ENCODE data around the gene ELF4. TPM values are rescaled to one million over a fixed set of nuclear protein-coding genes. Genes with fewer than 3 reads are reported as not detected.

The ELF4 gene
- total RNA-seq, 1 experiment from 2014 or later, result 0.81 TPM

DNA sequence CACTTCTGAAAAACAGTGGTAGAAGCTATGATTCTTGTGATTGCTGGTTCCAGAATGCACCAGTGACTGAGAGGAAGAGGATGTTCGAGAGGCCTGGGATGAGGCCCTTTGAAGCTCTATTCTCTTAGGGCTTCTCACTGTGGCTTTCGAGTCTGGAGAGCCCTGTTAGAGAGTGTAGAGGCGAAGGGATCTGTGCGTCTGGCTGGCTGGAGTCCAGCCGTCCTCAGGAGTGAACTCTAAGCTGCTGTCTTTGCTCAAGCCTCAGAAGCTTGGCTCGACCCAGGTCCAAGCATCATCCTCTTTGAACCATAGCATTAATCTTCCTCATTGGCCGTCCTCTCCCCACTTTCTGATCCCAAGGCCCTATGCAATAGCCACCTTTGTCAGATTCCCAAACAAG is 51.6 kb downstream of the ELF4 start:
- no peak overlapping the region for H2BK20ac ChIP-seq (ENCODE audit: low read depth, low read length, poor library complexity, severe bottlenecking)
- no peaks in the 10 kb centered on the region; the same call in 1 of the 2 replicates for H3K4me1 ChIP-seq (ENCODE audit: insufficient read depth, low read length)
- peaks cover 46% of the 10 kb centered on the region for H3K27me3 Mint-ChIP-seq (ENCODE audit: low read depth)
- peaks cover 16% of the 10 kb centered on the region; the same call in 1 of the 2 replicates for H3K27me3 ChIP-seq (ENCODE audit: insufficient read depth, low read length)
- no peak overlapping the region for H3K27ac Mint-ChIP-seq
- H3K9me3 Mint-ChIP-seq, result peaks cover 0 to 68% of the 10 kb centered on the region in 2 experiments; a peak in 3 of 5 replicates
- no peak overlapping the region for H3K27ac ChIP-seq (ENCODE audit: insufficient read length, low read depth, low read length)
- no peak overlapping the region for H3K4ac ChIP-seq (ENCODE audit: low read depth, low read length)
- no peaks in the 10 kb centered on the region for H3K79me2 ChIP-seq (ENCODE audit: insufficient read depth, low read length)
- no peak overlapping the region for H2BK120ac ChIP-seq (ENCODE audit: low read depth, low read length, poor library complexity, severe bottlenecking)
- TF ChIP-seq, protein P1, sequence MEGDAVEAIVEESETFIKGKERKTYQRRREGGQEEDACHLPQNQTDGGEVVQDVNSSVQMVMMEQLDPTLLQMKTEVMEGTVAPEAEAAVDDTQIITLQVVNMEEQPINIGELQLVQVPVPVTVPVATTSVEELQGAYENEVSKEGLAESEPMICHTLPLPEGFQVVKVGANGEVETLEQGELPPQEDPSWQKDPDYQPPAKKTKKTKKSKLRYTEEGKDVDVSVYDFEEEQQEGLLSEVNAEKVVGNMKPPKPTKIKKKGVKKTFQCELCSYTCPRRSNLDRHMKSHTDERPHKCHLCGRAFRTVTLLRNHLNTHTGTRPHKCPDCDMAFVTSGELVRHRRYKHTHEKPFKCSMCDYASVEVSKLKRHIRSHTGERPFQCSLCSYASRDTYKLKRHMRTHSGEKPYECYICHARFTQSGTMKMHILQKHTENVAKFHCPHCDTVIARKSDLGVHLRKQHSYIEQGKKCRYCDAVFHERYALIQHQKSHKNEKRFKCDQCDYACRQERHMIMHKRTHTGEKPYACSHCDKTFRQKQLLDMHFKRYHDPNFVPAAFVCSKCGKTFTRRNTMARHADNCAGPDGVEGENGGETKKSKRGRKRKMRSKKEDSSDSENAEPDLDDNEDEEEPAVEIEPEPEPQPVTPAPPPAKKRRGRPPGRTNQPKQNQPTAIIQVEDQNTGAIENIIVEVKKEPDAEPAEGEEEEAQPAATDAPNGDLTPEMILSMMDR (conservative IDR thresholded peaks at IDR 0.05), result no peak
- H2BK5ac ChIP-seq (ENCODE audit: insufficient read length, low read length), result no peak overlapping the region
- H3K23me2 ChIP-seq (ENCODE audit: insufficient read length, low read depth, low read length, poor library complexity, severe bottlenecking), result no peaks in the 10 kb centered on the region
- no peak overlapping the region for H2AK5ac ChIP-seq (ENCODE audit: insufficient read length, low read length)
- H3K4me1 Mint-ChIP-seq, result peaks cover 2 to 25% of the 10 kb centered on the region in 2 experiments; a peak in 3 of 4 replicates
- no peak for DNase-seq
- no peak overlapping the region for H3K18ac ChIP-seq (ENCODE audit: insufficient read length, low read depth, low read length)
- H3K4me2 ChIP-seq (ENCODE audit: insufficient read depth, insufficient read length, low read length), result no peak overlapping the region
- peaks cover 2 to 24% (median 6%) of the 10 kb centered on the region in 3 experiments; a peak in 5 of 7 replicates for H3K36me3 Mint-ChIP-seq (ENCODE audit: insufficient read depth in 1 of 3, low read depth in 3 of 3)
- H4K91ac ChIP-seq (ENCODE audit: insufficient read length, low read depth, low read length), result no peak overlapping the region
- no peak overlapping the region for H4K5ac ChIP-seq (ENCODE audit: insufficient read length, low read depth, low read length)
- no peak overlapping the region for H2BK15ac ChIP-seq (ENCODE audit: low read depth, low read length)
- H2AFZ ChIP-seq (ENCODE audit: low read length), result no peak overlapping the region
- no peak overlapping the region for H3K9ac ChIP-seq (ENCODE audit: extremely low read depth, insufficient read length, low read length)
- H3K23ac ChIP-seq (ENCODE audit: insufficient read length, low read depth, low read length), result no peak overlapping the region
- H3T11ph ChIP-seq (ENCODE audit: low read length), result no peak overlapping the region
- H4K20me1 ChIP-seq (ENCODE audit: control insufficient read depth, insufficient read depth, insufficient read length), result no peaks in the 10 kb centered on the region
- no peak overlapping the region for H4K8ac ChIP-seq (replicated peaks; ENCODE audit: insufficient read length, low read depth, low read length)
- WGBS (ENCODE audit: extremely low coverage, insufficient read length, low lambda C conversion rate), result no CpG with 5 or more reads among the region's 7 CpGs
- H3K9me3 ChIP-seq (ENCODE audit: control insufficient read depth, low read depth, low read length), result no peaks in the 10 kb centered on the region
- H3K4me3 Mint-ChIP-seq, result peak overlapping the region in 1 of 2 experiments; percentile 64; a peak in 2 of 5 replicates
- H2BK12ac ChIP-seq (ENCODE audit: insufficient read length, low read depth, low read length), result no peak overlapping the region
- no peak overlapping the region for H3K56ac ChIP-seq (ENCODE audit: insufficient read length, low read depth, low read length)
- no peak overlapping the region for H3K14ac ChIP-seq (ENCODE audit: insufficient read depth, low read length)
- no peaks in the 10 kb centered on the region for H3K79me1 ChIP-seq (ENCODE audit: insufficient read depth, low read depth, low read length, poor library complexity, severe bottlenecking)

All from H9 (cell line).